GM12873 (cell line): Measurements from ENCODE around the gene TFAP2C.

Source experiments
- TF ChIP-seq, protein P1 (sequence below): IDR thresholded peaks from 2 replicates; pipeline ENCODE4 v1.5.1; 2012; ENCODE audit warnings: low read depth, mild to moderate bottlenecking, moderate library complexity, low read length, control low read depth; ENCODE audit not compliant: insufficient read depth; ENCODE audit errors: missing control alignments

TFAP2C gene

DNA sequence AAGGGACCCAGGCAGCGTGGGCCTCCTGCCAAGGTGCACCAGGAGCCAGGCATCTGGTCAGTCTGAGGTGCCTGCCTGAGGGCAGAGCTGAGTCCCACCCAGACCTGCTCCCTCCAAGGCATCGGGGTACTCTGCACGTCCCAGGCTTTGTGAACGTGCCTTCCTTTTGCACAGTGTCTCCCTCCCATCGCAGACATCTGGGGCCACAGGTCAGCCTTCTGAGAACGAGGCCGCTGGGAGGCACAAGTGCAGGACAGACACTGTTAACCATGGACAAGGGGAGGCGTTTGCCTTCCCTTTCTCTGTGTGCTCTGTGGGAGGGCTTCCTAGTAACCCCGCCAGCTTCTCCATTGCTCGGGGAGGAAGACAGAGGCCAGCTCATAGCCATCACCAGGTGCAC, 47.6 kb downstream of the TFAP2C start:
- TF ChIP-seq, protein P1, sequence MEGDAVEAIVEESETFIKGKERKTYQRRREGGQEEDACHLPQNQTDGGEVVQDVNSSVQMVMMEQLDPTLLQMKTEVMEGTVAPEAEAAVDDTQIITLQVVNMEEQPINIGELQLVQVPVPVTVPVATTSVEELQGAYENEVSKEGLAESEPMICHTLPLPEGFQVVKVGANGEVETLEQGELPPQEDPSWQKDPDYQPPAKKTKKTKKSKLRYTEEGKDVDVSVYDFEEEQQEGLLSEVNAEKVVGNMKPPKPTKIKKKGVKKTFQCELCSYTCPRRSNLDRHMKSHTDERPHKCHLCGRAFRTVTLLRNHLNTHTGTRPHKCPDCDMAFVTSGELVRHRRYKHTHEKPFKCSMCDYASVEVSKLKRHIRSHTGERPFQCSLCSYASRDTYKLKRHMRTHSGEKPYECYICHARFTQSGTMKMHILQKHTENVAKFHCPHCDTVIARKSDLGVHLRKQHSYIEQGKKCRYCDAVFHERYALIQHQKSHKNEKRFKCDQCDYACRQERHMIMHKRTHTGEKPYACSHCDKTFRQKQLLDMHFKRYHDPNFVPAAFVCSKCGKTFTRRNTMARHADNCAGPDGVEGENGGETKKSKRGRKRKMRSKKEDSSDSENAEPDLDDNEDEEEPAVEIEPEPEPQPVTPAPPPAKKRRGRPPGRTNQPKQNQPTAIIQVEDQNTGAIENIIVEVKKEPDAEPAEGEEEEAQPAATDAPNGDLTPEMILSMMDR, result no peak

DNA sequence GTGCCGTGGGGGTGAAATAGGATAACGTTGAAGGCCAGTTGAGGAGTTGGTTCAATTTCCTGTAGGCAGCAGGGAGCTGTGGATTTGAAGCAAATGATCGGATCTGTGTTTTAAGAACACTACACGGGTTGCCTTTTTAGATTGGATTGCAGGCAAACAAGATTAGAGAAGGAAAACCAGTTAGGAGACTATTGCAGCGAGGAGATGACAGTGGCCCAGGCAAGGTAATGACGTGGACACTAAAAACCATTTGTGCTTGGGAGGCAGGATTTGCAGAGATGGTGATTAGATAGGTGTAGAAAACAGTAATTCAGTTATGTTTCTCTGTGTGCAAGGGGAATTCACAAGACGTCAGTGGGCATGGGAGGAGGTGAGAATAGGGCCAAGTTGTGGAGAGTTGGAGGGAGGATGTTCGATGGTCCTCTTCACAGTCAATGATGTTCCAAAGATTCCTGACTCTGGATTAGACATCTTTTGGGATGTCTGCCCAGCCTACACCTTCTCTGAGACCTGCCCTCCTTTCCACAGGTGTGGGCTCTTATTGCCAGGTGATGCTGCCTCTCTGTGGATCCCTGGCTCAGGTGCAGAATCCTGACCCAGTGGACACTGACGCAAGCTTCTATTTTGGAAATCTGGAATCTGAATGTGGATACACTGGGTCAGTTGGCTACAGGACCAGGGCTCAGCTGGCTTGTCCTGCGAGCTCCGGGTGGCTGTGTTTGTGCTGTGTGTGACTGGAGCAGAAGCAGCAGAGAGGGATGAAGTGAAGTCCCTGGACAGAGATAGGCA, 54.2 kb downstream of the TFAP2C start:
- TF ChIP-seq, protein P1, result no peak

DNA sequence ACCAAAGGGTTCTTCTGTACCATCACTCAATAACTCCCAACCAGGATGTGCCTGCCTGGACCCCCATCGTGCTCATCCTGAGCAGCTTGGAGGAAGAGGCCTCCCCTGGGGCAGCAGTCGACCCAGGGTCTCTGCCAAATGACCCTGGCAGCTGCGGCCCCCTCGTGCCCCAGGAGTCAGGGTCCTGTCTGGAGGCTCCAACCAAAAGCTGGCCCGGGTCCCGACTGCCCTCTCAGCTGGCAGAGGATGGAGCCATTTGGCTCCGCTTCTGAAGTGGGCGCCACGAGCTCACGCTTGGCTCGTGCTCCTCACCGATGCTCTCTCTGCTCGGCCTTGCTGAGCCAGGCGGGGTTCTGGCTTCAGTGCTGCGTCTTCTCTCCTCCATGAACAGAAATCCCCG, 56.8 kb downstream of the TFAP2C start:
- TF ChIP-seq, protein P1, result no peak

DNA sequence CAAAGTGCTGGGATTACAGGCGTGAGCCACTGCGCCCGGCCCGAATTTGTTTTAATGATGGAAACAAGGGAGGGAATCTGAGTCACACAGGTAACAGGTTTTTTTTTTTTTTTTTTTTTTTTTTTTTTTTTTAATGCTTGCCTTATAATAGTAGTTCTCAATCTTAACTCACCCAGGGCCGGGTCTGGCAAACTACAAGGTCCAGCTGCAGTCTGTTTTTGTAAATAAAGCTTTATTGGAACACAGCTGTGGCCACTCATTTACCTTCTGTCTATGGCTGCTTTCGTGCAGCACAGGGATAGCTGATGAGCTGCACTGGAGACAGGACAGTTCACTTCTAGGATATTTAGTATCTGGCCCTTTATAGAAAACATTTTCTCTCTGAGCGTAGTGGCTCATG, 58.0 kb downstream of the TFAP2C start:
- TF ChIP-seq, protein P1, result no peak

DNA sequence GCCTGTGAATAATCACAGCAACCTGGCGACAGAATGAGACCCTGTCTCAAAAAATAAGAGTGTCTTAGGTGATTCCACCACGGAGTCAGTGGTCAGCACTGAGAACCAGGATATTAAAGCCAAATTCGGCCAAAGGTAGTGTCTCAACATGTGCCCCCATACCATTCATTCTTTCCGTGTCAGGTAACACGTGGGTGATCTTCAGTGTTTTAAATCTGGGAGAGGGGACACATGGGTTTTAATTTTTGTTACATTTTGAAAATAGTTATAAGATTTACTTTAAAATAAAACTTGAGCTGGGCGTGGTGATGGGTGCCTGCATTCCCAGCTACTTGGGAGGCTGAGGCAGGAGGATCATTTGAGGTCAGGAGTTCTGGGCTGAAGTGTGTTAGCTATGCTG, 59.0 kb downstream of the TFAP2C start:
- TF ChIP-seq, protein P1, result no peak
